Measurements from ENCODE around the gene SCAPER. TPM values are rescaled to one million over a fixed set of nuclear protein-coding genes. Genes with fewer than 3 reads are reported as not detected.
"Not testable (repeated sequence)": the region's sequence is repeated elsewhere in the genome, so short reads cannot be mapped to it uniquely, and the experiment has no call there.

Gene SCAPER
- total RNA-seq, 2 experiments from 2014 or later: 31.4 to 32.7 TPM

DNA sequence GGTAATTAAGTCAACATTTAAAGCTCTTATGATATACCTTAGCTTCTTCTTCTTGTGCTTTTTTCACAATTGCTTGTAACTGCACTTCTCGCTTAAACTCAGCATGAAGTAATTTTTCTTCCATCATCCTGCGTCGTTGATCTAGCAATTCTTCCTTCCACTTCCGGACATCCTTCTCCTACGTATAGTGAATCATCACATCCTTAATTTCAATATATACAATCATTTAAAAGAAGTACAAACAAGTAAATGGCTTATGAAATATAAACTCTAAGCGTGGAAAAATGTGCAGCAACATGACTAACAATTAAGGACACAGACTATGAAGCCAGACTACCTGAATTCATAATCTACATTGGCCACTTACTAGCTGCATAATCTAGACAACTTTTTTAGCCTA, 151.4 kb downstream of the SCAPER start:
- Mint-ChIP-seq H3K9me3 (no peaks in the 10 kb centered on the region), H3K27me3 (no peaks in the 10 kb centered on the region), H3K36me3 (ENCODE audit: low read depth) (peaks cover 16% of the 10 kb centered on the region), H3K4me3 (no peak overlapping the region), H3K27ac (no peak overlapping the region), H3K4me1 (ENCODE audit: low read depth) (peaks cover 14% of the 10 kb centered on the region)
- ChIA-PET CTCF (no interaction called here), POLR2A (no interaction called here)
- ATAC-seq (no peak), DNase-seq (no peak)
- TF ChIP-seq, protein P1, sequence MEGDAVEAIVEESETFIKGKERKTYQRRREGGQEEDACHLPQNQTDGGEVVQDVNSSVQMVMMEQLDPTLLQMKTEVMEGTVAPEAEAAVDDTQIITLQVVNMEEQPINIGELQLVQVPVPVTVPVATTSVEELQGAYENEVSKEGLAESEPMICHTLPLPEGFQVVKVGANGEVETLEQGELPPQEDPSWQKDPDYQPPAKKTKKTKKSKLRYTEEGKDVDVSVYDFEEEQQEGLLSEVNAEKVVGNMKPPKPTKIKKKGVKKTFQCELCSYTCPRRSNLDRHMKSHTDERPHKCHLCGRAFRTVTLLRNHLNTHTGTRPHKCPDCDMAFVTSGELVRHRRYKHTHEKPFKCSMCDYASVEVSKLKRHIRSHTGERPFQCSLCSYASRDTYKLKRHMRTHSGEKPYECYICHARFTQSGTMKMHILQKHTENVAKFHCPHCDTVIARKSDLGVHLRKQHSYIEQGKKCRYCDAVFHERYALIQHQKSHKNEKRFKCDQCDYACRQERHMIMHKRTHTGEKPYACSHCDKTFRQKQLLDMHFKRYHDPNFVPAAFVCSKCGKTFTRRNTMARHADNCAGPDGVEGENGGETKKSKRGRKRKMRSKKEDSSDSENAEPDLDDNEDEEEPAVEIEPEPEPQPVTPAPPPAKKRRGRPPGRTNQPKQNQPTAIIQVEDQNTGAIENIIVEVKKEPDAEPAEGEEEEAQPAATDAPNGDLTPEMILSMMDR (IDR thresholded peaks at IDR 0.05): no peak
- intact Hi-C loops (cut with micrococcal nuclease): no loop called here

DNA sequence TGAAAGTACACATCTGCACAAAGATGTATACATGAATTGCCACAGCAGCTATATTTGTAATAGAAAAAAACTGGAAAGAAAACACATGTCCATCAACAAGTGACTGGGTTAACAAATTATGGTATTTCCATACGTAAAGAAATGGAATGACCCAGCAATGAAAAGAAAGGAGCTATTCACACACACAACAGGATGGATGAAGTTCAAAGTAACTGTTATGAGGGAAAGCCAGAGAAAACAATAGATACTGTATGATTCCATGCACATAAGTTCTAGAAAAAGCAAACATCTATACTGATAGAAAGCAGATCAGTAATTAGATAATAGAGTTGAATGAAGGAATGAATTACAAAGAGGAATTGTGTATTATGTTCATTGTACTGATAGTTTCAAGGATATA, 152.0 kb downstream of the SCAPER start:
- Mint-ChIP-seq H3K27ac (no peak overlapping the region), H3K4me1 (ENCODE audit: low read depth) (peaks cover 14% of the 10 kb centered on the region), H3K4me3 (no peak overlapping the region), H3K9me3 (no peaks in the 10 kb centered on the region), H3K27me3 (no peaks in the 10 kb centered on the region), H3K36me3 (ENCODE audit: low read depth) (peaks cover 16% of the 10 kb centered on the region)
- ChIA-PET CTCF (no interaction called here), POLR2A (no interaction called here)
- TF ChIP-seq, protein P1 (IDR thresholded peaks at IDR 0.05): no peak
- intact Hi-C loops (cut with micrococcal nuclease): no loop called here
- ATAC-seq (no peak), DNase-seq (no peak)

DNA sequence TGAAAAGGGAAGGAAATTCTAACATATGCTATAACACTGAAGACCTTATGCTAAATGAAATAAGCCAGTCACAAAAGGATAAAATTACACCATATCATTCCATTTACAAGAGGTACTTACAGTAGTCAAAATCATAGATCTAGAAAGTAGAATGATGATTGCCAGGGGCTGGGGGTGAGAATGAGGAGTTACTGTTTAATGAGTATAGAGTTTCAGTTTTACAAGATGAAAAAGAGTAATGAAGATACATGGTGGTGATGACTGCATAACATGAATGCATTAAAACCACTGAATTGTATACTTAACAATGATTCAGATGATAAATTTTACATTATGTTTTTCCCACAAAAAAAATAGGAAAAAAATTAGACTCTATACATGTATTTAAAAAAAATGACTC, 152.6 kb downstream of the SCAPER start:
- H3K27ac Mint-ChIP-seq: no peak overlapping the region
- H3K9me3 Mint-ChIP-seq: no peaks in the 10 kb centered on the region
- intact Hi-C loops (cut with micrococcal nuclease): no loop called here
- TF ChIP-seq, protein P1 (IDR thresholded peaks at IDR 0.05): no peak
- ATAC-seq (peak; percentile 81), DNase-seq (peak; percentile 35)
- POLR2A ChIA-PET: no interaction called here
- H3K4me1 Mint-ChIP-seq (ENCODE audit: low read depth): peaks cover 14% of the 10 kb centered on the region
- peaks cover 18% of the 10 kb centered on the region for H3K36me3 Mint-ChIP-seq (ENCODE audit: low read depth)
- no peak overlapping the region for H3K4me3 Mint-ChIP-seq
- CTCF ChIA-PET: no interaction called here
- no peaks in the 10 kb centered on the region for H3K27me3 Mint-ChIP-seq

DNA sequence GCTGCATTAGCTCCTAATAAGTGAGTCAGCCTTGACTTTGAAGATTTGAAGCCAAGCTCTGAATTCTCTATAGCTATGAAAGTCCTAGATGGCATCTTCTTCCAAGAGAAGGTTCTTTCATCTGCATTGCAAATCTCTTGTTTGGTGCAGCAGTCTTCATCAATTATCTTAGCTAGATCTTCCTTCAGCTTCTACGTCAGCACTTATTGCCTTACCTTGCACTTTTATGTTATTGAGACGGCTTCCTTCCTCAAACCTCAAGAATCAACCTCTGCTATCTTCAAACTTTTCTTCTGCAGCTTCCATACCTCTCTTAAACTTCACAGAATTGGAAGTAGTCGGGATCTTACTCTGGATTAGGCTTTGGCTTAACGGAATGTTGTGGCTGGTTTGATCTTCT, 167.6 kb downstream of the SCAPER start:
- Mint-ChIP-seq H3K27me3 (no peaks in the 10 kb centered on the region), H3K4me1 (ENCODE audit: low read depth) (peaks cover 2% of the 10 kb centered on the region), H3K4me3 (no peak overlapping the region), H3K9me3 (no peaks in the 10 kb centered on the region), H3K27ac (no peak overlapping the region), H3K36me3 (ENCODE audit: low read depth) (peaks cover 16% of the 10 kb centered on the region)
- ChIA-PET CTCF (interaction anchor here (1.4 kb wide), 1 partner anchor 42 kb away, joined by 4 read pairs; no protein-coding TSS in a partner anchor), POLR2A (interaction anchor here (0.6 kb wide), 1 partner anchor 172 kb away, joined by 3 read pairs; no protein-coding TSS in a partner anchor)
- intact Hi-C loops (cut with micrococcal nuclease): no loop called here
- TF ChIP-seq, protein P1 (IDR thresholded peaks at IDR 0.05): no peak
- no peak for DNase-seq
- ATAC-seq: no peak

DNA sequence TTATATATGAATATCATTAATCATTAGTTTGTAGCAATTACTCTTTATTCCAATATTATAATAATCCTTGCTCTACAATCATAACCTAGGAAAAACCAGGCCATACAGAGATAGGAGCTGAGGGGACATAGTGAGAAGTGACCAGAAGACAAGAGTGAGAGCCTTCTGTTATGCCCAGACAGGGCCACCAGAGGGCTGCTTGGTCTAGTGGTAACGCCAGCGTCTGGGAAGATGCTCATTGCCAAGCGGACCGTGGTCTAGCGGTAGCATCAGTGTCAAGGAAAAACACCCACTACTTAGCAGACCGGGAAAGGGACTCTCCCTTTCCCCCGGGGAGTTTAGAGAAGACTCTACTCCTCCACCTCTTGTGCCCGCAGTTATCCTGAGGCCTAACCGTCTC, 172.8 kb downstream of the SCAPER start:
- POLR2A ChIA-PET; H3K9me3 Mint-ChIP-seq; H3K4me3 Mint-ChIP-seq; ATAC-seq; CTCF ChIA-PET; H3K4me1 Mint-ChIP-seq (ENCODE audit: low read depth); H3K27ac Mint-ChIP-seq; intact Hi-C loops (cut with micrococcal nuclease); H3K27me3 Mint-ChIP-seq: not testable (repeated sequence)
- TF ChIP-seq, protein P1 (IDR thresholded peaks at IDR 0.05): peak; percentile 24
- peak; percentile 17 for DNase-seq
- peaks cover 29% of the 10 kb centered on the region for H3K36me3 Mint-ChIP-seq (ENCODE audit: low read depth)
